Keratinocyte (primary cell): ENCODE results near the gene BCHE. TPM values are rescaled to one million over a fixed set of nuclear protein-coding genes. Genes with fewer than 3 reads are reported as not detected.

Experiments
- DNase-seq: peaks from one replicate; pipeline ENCODE4 v3.0.0-alpha.2; 2011; ENCODE audit warnings: low read depth, missing footprints, low spot score
- FAIRE-seq: peaks from 2 replicates; lab custom pipeline; 2011; peaks lifted over from hg19 to GRCh38; lab: Jason Lieb, UNC
- H2AFZ ChIP-seq: 2 replicates; pipeline ENCODE4 v1.6.0; 2012; ENCODE audit warnings: low read length, control low read depth, inconsistent platforms; ENCODE audit not compliant: control insufficient read depth
- H3K27ac ChIP-seq: 2 replicates; pipeline ENCODE4 v1.5.1; 2011; ENCODE audit warnings: low read length; ENCODE audit not compliant: control insufficient read depth, insufficient read depth
- H3K27me3 ChIP-seq: 3 replicates; pipeline ENCODE4 v1.6.0; 2011; ENCODE audit warnings: low read length; ENCODE audit not compliant: control insufficient read depth, insufficient read depth; ENCODE audit errors: extremely low read depth
- H3K36me3 ChIP-seq, 2 experiments: 2 replicates in 1 of 2; 3 replicates in 1 of 2; pipeline ENCODE4 v1.5.1; 2011; ENCODE audit warnings: low read length in 2 of 2, mild to moderate bottlenecking in 1 of 2; ENCODE audit not compliant: control insufficient read depth in 2 of 2, insufficient read depth in 2 of 2; ENCODE audit errors: extremely low read depth in 1 of 2
- H3K4me1 ChIP-seq: 3 replicates; pipeline ENCODE4 v1.5.1; 2011; ENCODE audit warnings: low read length; ENCODE audit not compliant: control insufficient read depth, insufficient read depth; ENCODE audit errors: extremely low read depth
- H3K4me2 ChIP-seq: 3 replicates; pipeline ENCODE4 v1.6.0; 2011; ENCODE audit warnings: low read depth, low read length; ENCODE audit not compliant: control insufficient read depth, insufficient read depth; ENCODE audit errors: extremely low read depth
- H3K4me3 ChIP-seq, 3 experiments: fragments of 200-600 bp in 1 of 3; sonication (generic) in 1 of 3; 2 replicates in 2 of 3; 3 replicates in 1 of 3; pipeline ENCODE4 v1.5.1; 2011 to 2016; ENCODE audit warnings: low read length in 3 of 3, mild to moderate bottlenecking in 3 of 3, control low read depth in 2 of 3, inconsistent platforms in 1 of 3, low read depth in 1 of 3, mixed read lengths in 1 of 3, mixed run types in 1 of 3, moderate library complexity in 1 of 3; ENCODE audit not compliant: control insufficient read depth in 2 of 3, insufficient read depth in 2 of 3; ENCODE audit errors: extremely low read depth in 1 of 3
- H3K79me2 ChIP-seq: 2 replicates; pipeline ENCODE4 v1.6.0; 2012; ENCODE audit warnings: low read length; ENCODE audit not compliant: control insufficient read depth, insufficient read depth
- H3K9ac ChIP-seq: 3 replicates; pipeline ENCODE4 v1.6.0; 2011; ENCODE audit warnings: low read length; ENCODE audit not compliant: control insufficient read depth, insufficient read depth; ENCODE audit errors: extremely low read depth
- H3K9me1 ChIP-seq: 3 replicates; pipeline ENCODE4 v1.6.0; 2011; ENCODE audit warnings: low read length; ENCODE audit not compliant: control insufficient read depth, insufficient read depth; ENCODE audit errors: extremely low read depth
- H3K9me3 ChIP-seq: 2 replicates; pipeline ENCODE4 v1.5.1; 2012; ENCODE audit warnings: low read depth, low read length; ENCODE audit not compliant: control insufficient read depth
- H4K20me1 ChIP-seq: 3 replicates; pipeline ENCODE4 v1.6.0; 2011; ENCODE audit warnings: low read length; ENCODE audit not compliant: control insufficient read depth, insufficient read depth; ENCODE audit errors: extremely low read depth
- EZH2 ChIP-seq: IDR thresholded peaks from one replicate; pipeline ENCODE4 v1.6.1; 2012; ENCODE audit warnings: inconsistent platforms, mild to moderate bottlenecking, low read length, moderate library complexity
- dilution Hi-C: fragments of 300-500 bp; cut with MboI; formaldehyde crosslinking; loops from one replicate; pipeline ENCODE4 v1.7.0; 2020; ENCODE audit warnings: low sequenced_read_pairs; ENCODE audit not compliant: extremely low pct_ligation_motif_present
- polyA plus RNA-seq, 5 experiments: library from polyadenylated mRNA; depleted of rRNA in 3 of 5; stranded (reverse) in 3 of 5; stranded (forward) in 1 of 5; unstranded in 1 of 5; fragments of >200 nt; gene quantifications; 1 replicate in 1 of 5; 2 replicates in 3 of 5; 3 replicates in 1 of 5; pipeline versions ENCODE4 v1.2.1 to v1.2.3, GENCODE V29; 2011 to 2012; ENCODE audit warnings: missing spikeins in 2 of 5, low read depth in 1 of 5, low replicate concordance in 1 of 5
- TF ChIP-seq, protein P1 (sequence below), 3 experiments: IDR thresholded peaks in 1 of 3; conservative IDR thresholded peaks in 1 of 3; optimal IDR thresholded peaks in 1 of 3; 2 replicates in 2 of 3; 3 replicates in 1 of 3; pipeline versions ENCODE3 to v1.5.1; 2011; ENCODE audit warnings: low read length in 3 of 3, mild to moderate bottlenecking in 3 of 3, moderate library complexity in 2 of 3, control low read depth in 1 of 3, inconsistent platforms in 1 of 3; ENCODE audit not compliant: insufficient read depth in 2 of 3; ENCODE audit errors: extremely low read depth in 1 of 3

Gene BCHE
- polyA plus RNA-seq, 1 donor (not counting 4 experiments of a cell fraction or from before 2014, with no cell fraction given): 2.0 TPM

DNA sequence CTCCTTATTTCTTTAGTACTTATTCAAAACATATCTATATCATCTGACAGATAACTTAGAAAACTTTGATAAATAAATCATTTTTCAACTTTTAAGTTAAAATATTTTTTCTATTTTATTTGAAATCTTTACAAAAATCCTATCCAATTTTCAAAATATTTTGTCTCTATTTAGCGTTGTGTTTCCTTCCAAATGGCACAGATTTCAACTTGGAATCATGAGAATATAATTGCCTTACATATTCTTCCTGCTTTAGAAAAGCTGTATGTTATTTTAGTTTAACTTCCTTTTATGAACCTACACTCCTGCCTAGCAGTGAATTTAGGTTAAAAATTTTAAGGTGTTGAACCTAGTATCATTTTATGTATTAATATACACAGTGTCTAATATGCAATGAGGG lies 38.2 kb downstream of the BCHE start:
- Histone ChIP-seq H3K79me2 (no peaks in the 10 kb centered on the region), H3K9ac (no peak overlapping the region), H3K9me3 (no peaks in the 10 kb centered on the region), H3K36me3 (no peaks in the 10 kb centered on the region), H3K27ac (no peak overlapping the region), H2AFZ (no peak overlapping the region), H4K20me1 (no peaks in the 10 kb centered on the region), H3K27me3 (no peaks in the 10 kb centered on the region), H3K4me2 (no peak overlapping the region), H3K4me3 (no peak overlapping the region), H3K9me1 (no peaks in the 10 kb centered on the region), H3K4me1 (no peaks in the 10 kb centered on the region)
- TF ChIP-seq EZH2: no peak
- TF ChIP-seq, protein P1, sequence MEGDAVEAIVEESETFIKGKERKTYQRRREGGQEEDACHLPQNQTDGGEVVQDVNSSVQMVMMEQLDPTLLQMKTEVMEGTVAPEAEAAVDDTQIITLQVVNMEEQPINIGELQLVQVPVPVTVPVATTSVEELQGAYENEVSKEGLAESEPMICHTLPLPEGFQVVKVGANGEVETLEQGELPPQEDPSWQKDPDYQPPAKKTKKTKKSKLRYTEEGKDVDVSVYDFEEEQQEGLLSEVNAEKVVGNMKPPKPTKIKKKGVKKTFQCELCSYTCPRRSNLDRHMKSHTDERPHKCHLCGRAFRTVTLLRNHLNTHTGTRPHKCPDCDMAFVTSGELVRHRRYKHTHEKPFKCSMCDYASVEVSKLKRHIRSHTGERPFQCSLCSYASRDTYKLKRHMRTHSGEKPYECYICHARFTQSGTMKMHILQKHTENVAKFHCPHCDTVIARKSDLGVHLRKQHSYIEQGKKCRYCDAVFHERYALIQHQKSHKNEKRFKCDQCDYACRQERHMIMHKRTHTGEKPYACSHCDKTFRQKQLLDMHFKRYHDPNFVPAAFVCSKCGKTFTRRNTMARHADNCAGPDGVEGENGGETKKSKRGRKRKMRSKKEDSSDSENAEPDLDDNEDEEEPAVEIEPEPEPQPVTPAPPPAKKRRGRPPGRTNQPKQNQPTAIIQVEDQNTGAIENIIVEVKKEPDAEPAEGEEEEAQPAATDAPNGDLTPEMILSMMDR (optimal IDR thresholded peaks at IDR 0.05 in 1 of 3, IDR thresholded peaks at IDR 0.05 in 1 of 3, conservative IDR thresholded peaks at IDR 0.05 in 1 of 3; ENCODE audit: extremely low read depth in 1 of 3, insufficient read depth in 2 of 3, low read length in 3 of 3): no peak
- FAIRE-seq (no peak), DNase-seq (no peak)
- dilution Hi-C loops: no loop called here

DNA sequence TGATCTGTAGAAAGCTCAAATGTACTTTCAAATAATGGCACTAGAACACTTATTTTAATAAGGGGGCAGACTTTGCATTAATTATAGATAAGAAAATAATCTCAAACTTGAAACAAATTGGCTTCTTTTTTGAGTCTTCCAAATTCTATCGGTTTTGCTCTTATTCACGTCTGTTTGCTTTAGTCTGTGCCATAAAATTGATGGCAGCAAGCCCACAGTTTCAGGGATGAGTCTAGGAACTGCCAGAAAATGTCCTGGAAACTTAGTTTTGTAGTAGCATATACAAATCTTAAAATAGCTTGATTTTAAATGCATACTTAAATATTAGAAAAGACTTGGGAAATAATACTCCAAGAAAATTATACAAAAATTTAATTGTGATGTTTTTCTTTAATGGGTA lies 39.7 kb downstream of the BCHE start:
- FAIRE-seq: no peak
- no peaks in the 10 kb centered on the region for H3K27me3 ChIP-seq
- no peaks in the 10 kb centered on the region for H3K4me1 ChIP-seq
- H3K9me3 ChIP-seq: no peaks in the 10 kb centered on the region
- no peaks in the 10 kb centered on the region for H3K79me2 ChIP-seq
- H3K27ac ChIP-seq: no peak overlapping the region
- no peak overlapping the region for H2AFZ ChIP-seq
- H3K4me2 ChIP-seq: no peak overlapping the region
- H3K9me1 ChIP-seq: no peaks in the 10 kb centered on the region
- dilution Hi-C loops: no loop called here
- TF ChIP-seq, protein P1 (optimal IDR thresholded peaks at IDR 0.05 in 1 of 3, IDR thresholded peaks at IDR 0.05 in 1 of 3, conservative IDR thresholded peaks at IDR 0.05 in 1 of 3; ENCODE audit: extremely low read depth in 1 of 3, insufficient read depth in 2 of 3, low read length in 3 of 3): no peak
- no peak for TF ChIP-seq EZH2
- H3K4me3 ChIP-seq: no peak overlapping the region
- H3K9ac ChIP-seq: no peak overlapping the region
- H3K36me3 ChIP-seq: no peaks in the 10 kb centered on the region
- H4K20me1 ChIP-seq: no peaks in the 10 kb centered on the region
- no peak for DNase-seq
